SK-N-SH treated with all-trans-retinoic acid at 6 μM for 48 hours (cell line): ENCODE measurements around the gene SLC6A9.

ENCODE experiments used
- BACH2 ChIP-seq: fragments of 250-450 bp; sonication (Bioruptor Pico); IDR thresholded peaks from 2 replicates; pipeline ENCODE4 v1.9.0; 2021; ENCODE audit warnings: mild to moderate bottlenecking, borderline replicate concordance
- CREB5 ChIP-seq: fragments of 250-450 bp; sonication (Bioruptor Pico); IDR thresholded peaks from 2 replicates; pipeline ENCODE4 v1.5.1; 2020; ENCODE audit warnings: low read depth, mild to moderate bottlenecking, moderate library complexity
- CSDC2 ChIP-seq: fragments of 250-450 bp; sonication (Bioruptor Pico); IDR thresholded peaks from 2 replicates; pipeline ENCODE4 v1.5.0; 2020; ENCODE audit warnings: mild to moderate bottlenecking, moderate library complexity
- ESRRG ChIP-seq: fragments of 250-450 bp; sonication (Bioruptor Pico); IDR thresholded peaks from 2 replicates; pipeline ENCODE4 v1.6.1; 2021; ENCODE audit warnings: mild to moderate bottlenecking
- PPARA ChIP-seq: fragments of 250-450 bp; sonication (Bioruptor Pico); IDR thresholded peaks from 2 replicates; pipeline ENCODE4 v1.5.0; 2020; ENCODE audit warnings: mild to moderate bottlenecking, borderline replicate concordance
- SNAI2 ChIP-seq: fragments of 250-450 bp; sonication (Bioruptor Pico); IDR thresholded peaks from 2 replicates; pipeline ENCODE4 v1.5.0; 2020; ENCODE audit warnings: mild to moderate bottlenecking, moderate library complexity
- TOX ChIP-seq: fragments of 250-450 bp; sonication (Bioruptor Pico); IDR thresholded peaks from 2 replicates; pipeline ENCODE4 v1.8.0; 2021; ENCODE audit warnings: mild to moderate bottlenecking, moderate library complexity, borderline replicate concordance
- ZFP3 ChIP-seq: fragments of 250-450 bp; sonication (Bioruptor Pico); IDR thresholded peaks from 2 replicates; pipeline ENCODE4 v1.5.0; 2020; ENCODE audit warnings: mild to moderate bottlenecking, moderate library complexity
- ZNF565 ChIP-seq: fragments of 450-650 bp; formaldehyde crosslinking; conservative IDR thresholded peaks from 2 replicates; pipeline ENCODE4 v1.5.0; 2020; ENCODE audit warnings: low read depth, mild to moderate bottlenecking, moderate library complexity
- ZNF70 ChIP-seq: fragments of 450-650 bp; formaldehyde crosslinking; IDR thresholded peaks from 2 replicates; pipeline ENCODE4 v1.5.0; 2020; ENCODE audit warnings: mild to moderate bottlenecking, moderate library complexity

DNA sequence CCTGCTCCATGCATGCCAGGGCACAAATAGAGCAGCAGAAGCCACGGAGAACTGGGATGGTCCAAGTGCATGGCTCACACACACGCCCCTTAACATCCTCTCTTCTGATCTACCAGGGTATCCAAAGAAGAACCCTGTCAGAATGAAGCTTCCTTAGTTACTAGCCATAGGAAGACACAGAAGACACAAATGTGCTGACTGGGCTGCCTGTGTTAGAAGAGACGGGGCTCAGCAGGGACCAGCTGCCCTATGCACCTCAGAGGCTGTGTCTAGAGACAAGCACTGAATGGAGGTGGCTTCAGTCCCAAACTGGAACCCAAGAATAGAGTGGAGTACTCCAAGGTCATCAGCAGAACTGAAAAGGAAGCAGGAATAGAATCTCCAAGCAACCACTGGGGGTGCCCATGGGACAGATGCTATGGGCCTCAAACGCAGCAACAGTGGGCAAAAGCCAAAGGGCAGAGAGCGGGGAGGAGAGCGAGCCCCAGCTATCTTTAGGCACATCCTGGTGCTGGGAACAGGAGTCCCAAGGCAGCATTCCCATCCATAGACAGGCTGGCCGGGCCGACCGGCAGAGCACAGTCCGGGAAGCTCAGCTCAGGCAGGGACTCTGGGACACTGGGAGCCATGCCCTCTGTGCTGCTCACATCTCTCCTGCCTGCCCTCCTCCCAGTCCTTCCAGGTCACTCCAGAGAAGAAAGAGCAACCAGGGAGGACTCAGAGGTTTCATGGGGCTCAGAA, 9.5 kb downstream of the SLC6A9 start:
- TF ChIP-seq PPARA = no peak
- TF ChIP-seq CREB5 (CRISPR knock-in tag) = no peak
- TF ChIP-seq CSDC2 (CRISPR knock-in tag) = no peak
- TF ChIP-seq ZNF70 (CRISPR knock-in tag) = no peak
- no peak for TF ChIP-seq BACH2 (CRISPR knock-in tag)
- no peak for TF ChIP-seq ESRRG
- TF ChIP-seq ZNF565 = no peak
- TF ChIP-seq ZFP3 = no peak
- no peak for TF ChIP-seq TOX (CRISPR knock-in tag)
- TF ChIP-seq SNAI2 (CRISPR knock-in tag) = no peak
